Measurements from ENCODE around the gene MMP24.
"Not testable (repeated sequence)": the region's sequence is repeated elsewhere in the genome, so short reads cannot be mapped to it uniquely, and the experiment has no call there.

MMP24 gene

GRCh38 chr20:35223941-35224340 lies 2.5 kb upstream of the MMP24 start:
- no peak for DNase-seq

DNA sequence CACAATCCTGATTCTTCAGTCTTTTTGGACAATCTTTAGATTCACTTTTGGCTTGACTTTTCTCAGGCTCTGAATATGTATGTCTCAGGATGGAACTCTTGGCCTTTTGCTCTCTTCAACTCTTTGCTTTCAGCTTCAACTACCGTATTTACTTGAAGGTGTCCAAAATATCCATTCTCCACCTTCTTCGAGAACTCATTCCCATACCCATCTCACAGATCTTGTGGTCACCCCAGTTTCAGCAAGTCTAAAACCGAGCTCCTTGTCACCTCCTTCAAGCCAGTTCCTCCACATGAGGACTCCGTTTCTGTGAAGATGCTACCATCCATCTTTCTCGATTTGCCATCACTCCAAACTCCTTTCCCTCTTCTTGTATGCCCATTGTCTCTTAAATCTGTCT lies 2.0 kb upstream of the MMP24 start:
- no peak for DNase-seq

DNA sequence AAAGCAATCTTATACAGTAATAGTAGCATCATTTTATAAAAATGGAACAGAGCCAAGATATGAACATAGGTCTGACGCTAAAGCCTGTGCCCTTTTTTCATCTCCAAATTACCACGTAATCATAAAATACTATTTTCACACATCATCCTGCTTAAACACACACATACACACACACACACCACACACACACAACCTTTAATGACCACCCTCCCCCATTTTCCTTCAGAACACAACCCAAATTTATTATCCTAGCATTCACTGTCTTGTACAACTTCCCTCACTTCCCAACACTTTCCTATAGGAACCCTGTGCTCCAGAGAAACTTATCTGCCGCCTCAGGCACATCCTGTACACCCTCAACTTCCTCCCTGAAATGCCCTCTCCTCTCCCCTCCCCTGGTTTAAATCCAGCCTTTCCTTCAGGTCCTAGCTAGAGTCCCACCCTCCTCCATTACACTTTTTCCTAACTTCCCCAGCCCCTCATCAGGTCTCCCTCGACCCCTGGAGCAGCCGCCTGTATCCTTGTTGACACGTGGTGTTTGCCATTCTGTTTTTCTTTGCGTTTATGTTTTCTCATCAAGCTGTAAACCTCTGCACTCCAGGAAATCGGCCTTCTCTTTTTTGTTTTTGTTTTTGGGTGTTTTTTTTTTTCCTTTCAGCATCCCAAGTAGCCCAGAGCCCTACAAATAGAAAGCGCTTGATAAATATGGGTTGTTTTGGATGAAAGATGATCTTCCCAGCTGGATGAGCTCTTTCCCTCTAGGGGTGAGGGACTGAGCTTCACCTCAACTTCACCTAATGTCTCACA lies 968 bp upstream of the MMP24 start:
- no peak for DNase-seq

GRCh38 chr20:35226884-35227681 lies 593 bp downstream of the MMP24 start:
- DNase-seq: peak; percentile 25

DNA sequence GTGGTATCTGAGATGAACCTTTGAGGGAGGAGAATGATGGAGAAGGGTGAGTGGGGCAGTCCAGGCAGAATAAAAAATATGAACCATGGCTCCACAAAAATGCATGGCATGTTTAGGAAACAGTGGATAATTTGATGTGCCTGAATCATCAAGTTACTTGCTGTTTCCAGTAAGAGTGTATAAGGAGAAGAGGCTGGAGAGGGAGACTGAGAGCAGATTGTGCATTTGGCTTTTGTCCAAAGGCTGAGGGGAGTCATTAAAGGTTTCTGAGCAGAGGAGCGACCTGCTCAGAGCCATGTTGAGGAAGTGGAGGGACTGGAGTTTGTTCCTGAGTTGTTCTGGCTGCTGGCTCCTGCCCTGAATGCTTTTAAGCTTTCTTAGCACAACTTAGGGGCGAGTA lies 6.1 kb downstream of the MMP24 start:
- DNase-seq: no peak

GRCh38 chr20:35235881-35236280 lies 9.4 kb downstream of the MMP24 start:
- no peak for DNase-seq

DNA sequence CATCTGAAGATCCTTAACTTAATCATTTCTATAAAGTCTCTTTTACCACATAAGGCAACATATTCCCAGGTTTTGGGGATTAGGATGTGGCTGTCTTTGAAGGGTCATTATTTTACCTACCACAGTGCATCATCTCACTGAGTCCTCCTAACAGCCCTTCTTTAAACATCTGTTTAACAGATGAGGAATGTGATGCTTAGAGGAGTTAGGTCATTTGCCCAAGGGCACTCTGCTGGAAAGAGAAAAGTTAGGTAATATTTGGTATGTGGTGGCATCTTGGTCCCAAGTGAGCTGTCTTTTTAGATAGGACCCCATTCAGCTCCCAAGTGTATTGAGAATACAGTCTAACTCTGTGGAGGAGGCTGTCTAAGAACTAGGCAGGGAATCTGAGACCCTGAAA lies 11.0 kb downstream of the MMP24 start:
- DNase-seq: no peak

- no peak for DNase-seq
Measured at GRCh38 chr20:35238170-35238569, 11.7 kb downstream of the MMP24 start.

- DNase-seq: no peak
Measured at GRCh38 chr20:35238735-35239134, 12.2 kb downstream of the MMP24 start.

GRCh38 chr20:35240083-35240810 lies 13.8 kb downstream of the MMP24 start:
- DNase-seq: no peak

- no peak for DNase-seq
Measured at GRCh38 chr20:35240811-35241293, 14.4 kb downstream of the MMP24 start.

DNA sequence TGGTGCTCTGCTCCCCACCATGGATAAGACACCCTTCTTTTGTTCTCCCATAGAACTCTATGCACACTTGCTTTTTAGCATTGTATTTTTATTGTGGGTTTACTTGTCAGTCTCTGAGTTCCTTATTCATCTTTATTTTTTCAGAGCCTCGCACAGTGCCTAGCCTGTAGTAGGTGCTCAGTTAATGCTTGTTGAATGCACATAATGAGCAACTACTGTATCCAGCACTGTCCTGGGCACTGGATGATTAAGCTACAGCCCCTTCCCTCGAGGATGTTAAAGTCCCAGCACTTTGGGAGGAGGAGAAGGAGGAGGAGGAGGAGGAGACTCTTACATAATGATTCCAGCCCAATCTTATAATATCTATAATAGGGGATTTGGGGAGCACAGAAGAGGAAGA lies 16.8 kb downstream of the MMP24 start:
- no peak for DNase-seq

DNA sequence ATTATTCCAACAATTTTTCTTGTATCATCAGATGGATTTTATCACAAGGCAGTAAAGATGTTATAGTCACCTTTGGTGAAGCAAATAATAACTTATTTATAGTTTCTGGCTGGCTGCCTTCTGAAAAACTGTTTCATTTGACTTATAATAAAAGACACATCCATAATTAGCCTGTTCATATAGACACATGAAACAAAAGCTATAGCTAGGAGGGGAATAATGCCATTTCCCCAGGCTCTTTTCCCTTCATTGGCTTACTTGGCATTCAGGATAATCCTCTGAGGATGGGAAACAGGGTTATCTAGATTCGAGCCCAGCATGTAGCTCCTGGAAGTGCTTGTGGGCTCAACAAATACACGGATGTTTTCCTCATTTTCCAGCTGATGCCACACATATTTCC lies 17.5 kb downstream of the MMP24 start:
- no peak for DNase-seq

- DNase-seq: no peak
Measured at GRCh38 chr20:35246723-35247122, 20.2 kb downstream of the MMP24 start.

DNA sequence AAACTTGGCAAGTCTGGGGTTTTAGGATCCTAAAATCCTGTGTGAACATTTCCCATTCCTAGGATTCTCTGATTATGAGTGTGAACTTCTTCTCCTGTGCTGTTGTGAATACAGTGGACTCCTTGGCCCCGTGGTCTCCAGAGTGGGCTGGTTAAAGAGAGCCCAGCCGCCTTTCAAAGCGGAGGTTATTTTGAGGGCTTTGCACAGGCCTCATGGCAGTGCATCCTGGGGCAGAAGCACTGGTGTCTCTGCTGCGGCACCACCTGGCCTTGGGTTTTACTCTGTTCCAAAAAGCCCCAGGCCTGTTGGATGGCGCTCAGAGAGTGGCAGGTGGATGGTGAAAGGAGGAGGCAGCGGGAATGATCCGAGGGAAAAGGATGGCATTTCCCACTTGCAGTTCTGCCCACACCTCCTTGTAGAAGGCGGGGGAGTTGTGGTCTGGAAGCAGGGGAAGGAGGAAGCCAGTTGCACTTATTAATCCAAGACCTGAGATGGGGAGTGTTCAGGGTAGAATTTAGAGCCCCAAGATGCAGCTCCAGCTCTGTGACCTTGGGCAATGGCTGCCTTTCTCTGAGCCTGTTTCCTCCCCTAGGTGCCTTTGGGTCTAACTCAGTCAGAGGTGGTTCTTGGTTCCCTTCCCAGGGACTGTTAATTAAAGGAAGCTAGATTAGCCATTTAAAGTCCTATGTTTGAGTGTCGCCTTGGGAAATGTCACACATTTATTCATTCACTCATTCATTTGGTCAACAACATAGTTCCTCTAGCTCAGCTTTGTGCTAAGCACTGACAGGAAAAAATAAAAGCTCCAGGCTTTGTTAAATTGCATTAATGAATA lies 22.4 kb downstream of the MMP24 start:
- no peak for DNase-seq

DNA sequence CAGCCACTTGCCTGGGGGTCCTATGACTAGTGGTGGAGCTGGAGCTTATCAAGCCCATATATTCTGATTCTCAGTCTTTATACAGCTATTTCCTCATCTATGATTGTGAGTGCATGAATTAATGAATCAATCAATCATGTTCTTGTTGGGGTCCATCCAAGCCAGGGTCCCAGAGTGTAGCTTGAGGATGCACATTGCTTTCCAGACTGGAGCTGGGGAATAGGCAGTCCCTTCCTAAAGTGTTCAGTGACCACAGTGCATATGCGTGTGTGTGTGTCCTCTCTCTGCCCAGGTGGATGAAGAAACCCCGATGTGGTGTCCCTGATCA lies 25.1 kb downstream of the MMP24 start:
- DNase-seq: no peak

DNA sequence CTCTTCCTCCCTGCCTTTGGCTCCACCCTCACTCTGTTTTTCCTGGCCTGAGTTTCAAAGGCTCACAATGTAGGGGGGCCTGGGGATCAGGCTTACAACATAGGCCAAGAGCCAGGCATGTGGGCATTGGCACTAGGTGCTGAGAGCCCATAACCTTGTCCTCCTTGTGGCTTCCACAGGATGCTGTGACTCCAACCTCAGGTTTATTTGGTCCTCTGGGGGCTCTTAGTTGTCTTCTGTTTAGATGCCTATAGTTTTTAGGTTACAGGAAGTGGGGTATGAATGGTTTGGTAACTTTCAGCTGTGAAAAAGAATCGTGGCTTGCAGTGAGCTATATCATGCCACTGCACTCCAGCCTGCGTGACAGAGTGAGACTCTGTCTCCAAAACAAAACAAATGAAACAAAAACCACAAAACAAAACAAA lies 25.6 kb downstream of the MMP24 start:
- no peak for DNase-seq

DNA sequence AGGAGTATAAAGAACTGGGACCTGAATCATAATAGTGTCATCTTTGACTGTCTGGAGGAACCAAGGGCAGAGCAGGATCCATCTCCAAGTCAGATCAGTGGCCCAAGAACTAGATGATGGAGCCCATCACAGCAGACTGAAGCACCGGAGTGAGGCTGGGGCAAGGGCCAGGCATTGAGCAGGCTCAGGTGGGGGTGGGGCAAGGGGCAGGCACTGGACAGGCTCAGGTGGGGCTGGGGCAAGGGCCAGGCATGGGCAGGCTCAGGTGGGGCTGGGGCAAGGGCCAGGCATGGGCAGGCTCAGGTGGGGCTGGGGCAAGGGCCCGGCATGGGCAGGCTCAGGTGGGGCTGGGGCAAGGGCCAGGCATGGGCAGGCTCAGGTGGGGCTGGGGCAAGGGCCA lies 26.1 kb downstream of the MMP24 start:
- DNase-seq: not testable (repeated sequence)

DNA sequence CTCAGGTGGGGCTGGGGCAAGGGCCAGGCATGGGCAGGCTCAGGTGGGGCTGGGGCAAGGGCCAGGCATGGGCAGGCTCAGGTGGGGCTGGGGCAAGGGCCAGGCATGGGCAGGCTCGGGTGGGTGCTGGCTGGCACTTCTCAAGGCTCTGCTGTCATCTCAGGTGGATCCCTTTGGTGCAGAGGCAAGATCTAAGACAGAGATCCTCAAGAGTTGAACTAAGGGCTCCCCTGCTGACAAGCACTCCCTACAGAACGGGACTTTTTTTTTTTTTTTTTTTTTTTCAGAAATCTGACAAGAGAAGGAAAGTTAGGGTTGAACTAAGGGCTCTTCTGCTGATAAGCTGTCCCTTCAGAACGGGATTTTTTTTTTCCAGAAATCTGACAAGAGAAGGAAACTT lies 26.5 kb downstream of the MMP24 start:
- DNase-seq: no peak

GRCh38 chr20:35254448-35254999 lies 28.0 kb downstream of the MMP24 start:
- no peak for DNase-seq

DNA sequence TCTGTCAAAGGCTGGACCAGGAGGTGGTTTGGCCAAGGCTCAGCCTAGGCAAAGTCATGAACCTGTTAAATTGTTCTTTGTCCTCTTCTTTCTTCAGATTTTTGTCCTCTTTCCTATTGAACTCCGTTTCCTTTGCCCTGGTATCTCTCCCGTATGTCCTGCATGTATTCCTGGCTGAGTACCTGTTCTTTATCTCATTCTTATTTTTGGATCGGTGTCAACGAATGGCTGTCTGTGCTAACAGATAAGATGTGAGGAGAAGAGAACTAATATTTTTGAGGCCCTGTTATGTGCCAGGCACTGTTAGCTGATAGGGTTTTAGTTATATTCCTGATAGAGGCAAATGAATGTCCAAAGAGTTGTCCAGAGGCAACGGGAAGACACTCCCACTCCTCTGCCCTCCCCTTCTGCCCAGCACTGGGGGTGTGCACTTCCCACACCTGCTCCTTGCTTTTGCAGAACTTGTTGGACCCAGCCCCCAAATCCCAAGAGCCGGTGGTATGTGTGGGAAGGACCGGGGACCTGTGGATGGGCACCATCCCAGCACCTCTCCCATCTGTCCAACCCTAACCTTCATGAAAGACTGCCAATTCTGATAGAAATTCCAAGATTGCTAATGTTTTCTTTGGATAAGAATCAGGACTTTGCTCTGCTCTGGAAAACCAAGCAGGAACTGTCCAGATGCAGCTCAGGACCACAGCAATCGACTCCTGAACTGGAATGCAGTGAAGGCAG lies 30.9 kb downstream of the MMP24 start:
- no peak for DNase-seq

DNA sequence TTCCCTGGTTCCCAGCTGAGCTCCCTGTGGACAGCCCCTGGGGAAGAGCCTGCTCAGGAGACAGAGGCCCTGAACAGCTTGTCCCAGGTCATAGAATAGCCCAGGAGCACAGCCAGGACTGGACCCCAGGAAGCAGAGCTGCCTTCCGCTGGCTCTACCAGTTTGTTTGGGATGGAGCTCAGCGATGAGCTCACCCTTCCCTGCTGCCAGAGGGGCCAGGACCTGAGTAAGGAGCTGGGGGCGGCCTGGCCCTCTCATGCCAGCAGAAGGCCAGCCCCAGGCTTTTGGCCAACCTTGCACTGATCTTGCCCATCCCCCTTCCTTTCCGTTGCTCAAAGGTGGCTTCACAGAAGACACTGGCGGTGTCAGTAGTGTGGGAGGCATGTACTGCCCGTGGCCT lies 33.9 kb downstream of the MMP24 start:
- no peak for DNase-seq
